Epithelial cell of esophagus (primary cell): ENCODE data around the gene TMEM81.

Experiments
- DNase-seq: peaks from one replicate; pipeline ENCODE4 v3.0.0; 2010; ENCODE audit warnings: low read depth
- H3K4me3 ChIP-seq: 2 replicates; pipeline ENCODE4 v1.5.1; 2011; ENCODE audit warnings: mild to moderate bottlenecking, low read length, control low read depth
- CTCF ChIP-seq: IDR thresholded peaks from 2 replicates; pipeline ENCODE4 v1.5.1; 2011; ENCODE audit warnings: low read depth, mild to moderate bottlenecking, low read length, control low read depth, inconsistent platforms; ENCODE audit not compliant: insufficient read depth; ENCODE audit errors: missing control alignments

Gene TMEM81

GRCh38 chr1:205084360-205084759 is at the start of gene TMEM81:
TSS of gene TMEM81 (minus strand) at chr1:205084460. CDS start at chr1:205084320, 140 bp downstream.
- H3K4me3 ChIP-seq = no peak within 1 kb of the TSS
- no peak for TF ChIP-seq CTCF
- no peak for DNase-seq

GRCh38 chr1:205133287-205133686 is 49.0 kb upstream of the TMEM81 start:
- no peak overlapping the region for H3K4me3 ChIP-seq
- no peak for TF ChIP-seq CTCF
- DNase-seq = no peak

GRCh38 chr1:205129447-205130029 is 45.3 kb upstream of the TMEM81 start:
- H3K4me3 ChIP-seq = no peak overlapping the region
- TF ChIP-seq CTCF = no peak
- DNase-seq = no peak

- TF ChIP-seq CTCF = no peak
- peak; percentile 12 for DNase-seq
- no peak overlapping the region for H3K4me3 ChIP-seq
Measured at GRCh38 chr1:205128050-205128449, 43.8 kb upstream of the TMEM81 start.

- H3K4me3 ChIP-seq = no peak overlapping the region
- DNase-seq = no peak
- TF ChIP-seq CTCF = no peak
Measured at GRCh38 chr1:205127646-205128045, 43.4 kb upstream of the TMEM81 start.

GRCh38 chr1:205124726-205125125 is 40.5 kb upstream of the TMEM81 start:
- no peak for DNase-seq
- H3K4me3 ChIP-seq = no peak overlapping the region
- no peak for TF ChIP-seq CTCF

GRCh38 chr1:205122489-205122882 is 38.2 kb upstream of the TMEM81 start:
- no peak for TF ChIP-seq CTCF
- peak overlapping the region; percentile 100 for H3K4me3 ChIP-seq
- no peak for DNase-seq
